Left lung (tissue), 10 donors: ENCODE results near the gene GABPB2. TPM values are rescaled to one million over a fixed set of nuclear protein-coding genes. Genes with fewer than 3 reads are reported as not detected.
A peak's percentile ranks its signal among the peaks of the same experiment; 100 is the strongest.

Experiments used
- ATAC-seq: fragments of 200-7000 bp; cut with Tn5 transposase; one replicate; pipeline ENCODE4 v1.9.1; 2020; ENCODE audit warnings: moderate library complexity
- DNase-seq, 4 donors: peaks; one replicate each; pipeline ENCODE4 v3.0.0-alpha.2; 2013 to 2020
- H3K27ac ChIP-seq, 2 donors: fragments of 200-600 bp; sonication (generic) in 1 of 2; one replicate each; pipeline versions ENCODE4 v1.5.0 to v1.8.0; 2020 to 2021
- H3K27me3 ChIP-seq, 2 donors: fragments of 200-600 bp; sonication (generic) in 1 of 2; one replicate each; pipeline versions ENCODE4 v1.5.0 to v1.8.0; 2020 to 2021
- H3K36me3 ChIP-seq, 2 donors: fragments of 200-600 bp; sonication (generic) in 1 of 2; one replicate each; pipeline versions ENCODE4 v1.5.0 to v1.8.0; 2020 to 2021
- H3K4me1 ChIP-seq, 2 donors: fragments of 200-600 bp; one replicate each; pipeline ENCODE4 v1.8.0; 2021
- H3K4me3 ChIP-seq, 2 donors: fragments of 200-600 bp; sonication (generic) in 1 of 2; one replicate each; pipeline versions ENCODE4 v1.5.0 to v1.8.0; 2020 to 2021; ENCODE audit warnings: mild to moderate bottlenecking in 1 of 2
- H3K9me3 ChIP-seq, 2 donors: fragments of 200-600 bp; sonication (generic) in 1 of 2; one replicate each; pipeline versions ENCODE4 v1.5.0 to v1.8.0; 2020 to 2021
- intact Hi-C, 2 donors: fragments of 100-400 bp; cut with DNase I; formaldehyde crosslinking; loops; one replicate each; pipeline versions ENCODE4 v1.11.2 to v1.14.2; 2022
- polyA plus RNA-seq, 6 donors: library from polyadenylated mRNA; unstranded; fragments of 120-200 nt; gene quantifications; one replicate each; pipeline ENCODE4 v1.2.1, GENCODE V29; 2013; ENCODE audit not compliant: insufficient read length in 6 of 6
- total RNA-seq, 2 donors: library from RNA; stranded (reverse); fragmentation: NEBNext Ultra II Directional; extraction: Animal tissue kit (Norgen Biotek cat#: 25700); gene quantifications; one replicate each; pipeline ENCODE4 v1.2.1, GENCODE V29; 2021
- TF ChIP-seq, protein P1 (sequence below), 2 donors: fragments of 200-600 bp; sonication (generic) in 1 of 2; IDR thresholded peaks; one replicate each; pipeline versions ENCODE4 v1.5.0 to v1.8.0; 2021; ENCODE audit warnings: antibody characterized with exemption in 2 of 2
- donor health status: DM: no; HTN: yes; CAD: no.
- donor health status: DM: no; HTN: no; CAD: no.

GABPB2 gene
- total and polyA plus RNA-seq, 8 donors = 10.6 to 13.5 (median 12.8) TPM

DNA sequence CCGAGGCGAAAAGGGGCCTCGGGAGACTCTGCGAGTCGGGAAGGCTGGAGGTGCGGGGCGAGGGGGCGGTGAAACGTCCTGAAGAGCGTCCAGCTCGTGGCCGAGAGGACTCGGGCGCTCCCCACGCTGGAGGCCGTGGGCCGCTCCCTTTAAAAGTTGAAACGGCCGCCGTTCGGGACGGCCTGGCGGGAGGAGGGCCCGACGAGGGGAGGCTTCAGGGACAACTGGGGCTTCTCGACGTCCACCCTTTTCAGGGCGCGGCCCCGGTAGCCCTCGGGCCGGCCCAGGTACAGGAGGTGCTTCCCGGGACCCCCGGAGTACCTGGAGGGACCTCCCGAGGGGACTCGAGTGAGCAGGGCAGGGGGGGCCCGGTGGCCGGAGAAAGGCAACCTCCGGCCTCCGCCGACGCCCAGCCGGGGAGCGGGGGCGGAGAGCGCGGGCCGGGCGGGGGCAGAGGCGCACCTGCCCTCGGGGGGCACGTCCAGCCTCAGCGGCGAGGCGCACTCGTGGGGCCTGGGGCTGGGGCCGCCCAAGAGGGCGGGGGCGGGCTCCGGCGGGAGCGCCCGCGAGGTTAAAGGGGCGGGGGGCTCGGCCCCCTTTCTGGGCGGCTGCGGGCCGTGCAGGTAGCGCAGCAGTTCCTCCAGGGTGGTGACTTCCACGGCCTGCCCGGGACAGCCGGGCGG lies 61.9 kb downstream of the GABPB2 start:
- no peak for ATAC-seq

DNA sequence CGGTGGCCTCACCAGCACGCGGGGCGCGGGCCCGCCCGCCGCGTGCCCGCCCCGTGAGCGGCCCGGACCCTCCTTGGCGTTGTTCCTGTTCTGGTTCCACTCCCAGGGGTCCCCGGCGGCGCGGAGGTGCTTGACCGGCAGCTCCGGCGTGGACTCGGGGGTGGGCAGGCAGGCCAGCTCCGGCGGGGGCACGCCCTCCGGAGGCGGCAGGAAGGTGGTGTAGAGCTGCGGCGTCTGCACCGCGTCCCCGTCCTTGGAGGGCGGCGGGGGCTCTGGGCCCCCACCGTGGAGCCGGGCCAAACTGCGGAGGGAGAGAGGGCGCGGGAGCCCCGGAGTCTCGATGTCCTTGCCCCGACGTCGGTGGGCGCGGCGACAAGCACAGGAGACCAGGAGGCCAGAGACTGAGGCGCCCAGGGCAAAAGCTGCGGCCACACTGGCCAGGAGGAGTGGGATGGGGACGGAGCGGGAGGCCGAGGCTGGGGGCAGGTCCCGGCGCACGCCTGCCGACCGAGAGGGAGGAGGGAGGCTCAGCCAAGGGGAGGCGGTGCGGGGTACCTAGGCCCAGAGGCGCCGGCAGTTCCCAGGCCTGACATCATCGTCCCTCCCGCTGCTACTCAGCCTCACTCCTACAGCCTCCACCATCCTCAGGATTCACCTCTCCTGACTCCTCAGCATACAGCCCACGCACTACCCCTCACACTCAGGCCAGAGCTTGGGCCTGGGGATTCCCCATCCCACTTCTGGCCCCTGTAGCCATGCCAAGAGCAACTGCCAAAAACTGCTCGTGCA lies 62.7 kb downstream of the GABPB2 start:
- H3K4me3 ChIP-seq = no peak overlapping the region
- no peaks in the 10 kb centered on the region for H3K9me3 ChIP-seq
- intact Hi-C loops = no loop called here
- peaks cover 0 to 16% of the 10 kb centered on the region in 2 donors for H3K4me1 ChIP-seq
- no peak overlapping the region for H3K27ac ChIP-seq
- TF ChIP-seq, protein P1, sequence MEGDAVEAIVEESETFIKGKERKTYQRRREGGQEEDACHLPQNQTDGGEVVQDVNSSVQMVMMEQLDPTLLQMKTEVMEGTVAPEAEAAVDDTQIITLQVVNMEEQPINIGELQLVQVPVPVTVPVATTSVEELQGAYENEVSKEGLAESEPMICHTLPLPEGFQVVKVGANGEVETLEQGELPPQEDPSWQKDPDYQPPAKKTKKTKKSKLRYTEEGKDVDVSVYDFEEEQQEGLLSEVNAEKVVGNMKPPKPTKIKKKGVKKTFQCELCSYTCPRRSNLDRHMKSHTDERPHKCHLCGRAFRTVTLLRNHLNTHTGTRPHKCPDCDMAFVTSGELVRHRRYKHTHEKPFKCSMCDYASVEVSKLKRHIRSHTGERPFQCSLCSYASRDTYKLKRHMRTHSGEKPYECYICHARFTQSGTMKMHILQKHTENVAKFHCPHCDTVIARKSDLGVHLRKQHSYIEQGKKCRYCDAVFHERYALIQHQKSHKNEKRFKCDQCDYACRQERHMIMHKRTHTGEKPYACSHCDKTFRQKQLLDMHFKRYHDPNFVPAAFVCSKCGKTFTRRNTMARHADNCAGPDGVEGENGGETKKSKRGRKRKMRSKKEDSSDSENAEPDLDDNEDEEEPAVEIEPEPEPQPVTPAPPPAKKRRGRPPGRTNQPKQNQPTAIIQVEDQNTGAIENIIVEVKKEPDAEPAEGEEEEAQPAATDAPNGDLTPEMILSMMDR (IDR thresholded peaks at IDR 0.05) = no peak
- H3K27me3 ChIP-seq = peaks cover 0 to 26% of the 10 kb centered on the region in 2 donors
- no peak for DNase-seq
- H3K36me3 ChIP-seq = no peaks in the 10 kb centered on the region
- ATAC-seq = no peak

More for the DNA sequence above, 61.9 kb downstream of the GABPB2 start:
- no peak overlapping the region for H3K27ac ChIP-seq
- H3K9me3 ChIP-seq = no peaks in the 10 kb centered on the region
- TF ChIP-seq, protein P1 (IDR thresholded peaks at IDR 0.05) = no peak
- intact Hi-C loops = no loop called here
- no peaks in the 10 kb centered on the region for H3K36me3 ChIP-seq
- DNase-seq = no peak
- peak overlapping the region in 1 of 2 donors; percentile 39 for H3K4me3 ChIP-seq
- H3K4me1 ChIP-seq = peaks cover 0 to 16% of the 10 kb centered on the region in 2 donors
- peaks cover 0 to 26% of the 10 kb centered on the region in 2 donors for H3K27me3 ChIP-seq

GRCh38 chr1:151134396-151134795 lies 63.8 kb downstream of the GABPB2 start:
- Histone ChIP-seq H3K36me3 (no peaks in the 10 kb centered on the region), H3K27me3 (peaks cover 0 to 26% of the 10 kb centered on the region in 2 donors), H3K27ac (no peak overlapping the region), H3K4me1 (peaks cover 0 to 16% of the 10 kb centered on the region in 2 donors), H3K4me3 (no peak overlapping the region), H3K9me3 (no peaks in the 10 kb centered on the region)
- TF ChIP-seq, protein P1 (IDR thresholded peaks at IDR 0.05) = no peak
- ATAC-seq (no peak), DNase-seq (no peak)
- intact Hi-C loops = no loop called here

GRCh38 chr1:151134991-151135390 lies 64.4 kb downstream of the GABPB2 start:
- Histone ChIP-seq H3K4me3 (no peak overlapping the region), H3K27ac (no peak overlapping the region), H3K9me3 (no peaks in the 10 kb centered on the region), H3K4me1 (peaks cover 0 to 16% of the 10 kb centered on the region in 2 donors), H3K36me3 (no peaks in the 10 kb centered on the region), H3K27me3 (peaks cover 0 to 26% of the 10 kb centered on the region in 2 donors)
- intact Hi-C loops = no loop called here
- ATAC-seq (no peak), DNase-seq (no peak)
- TF ChIP-seq, protein P1 (IDR thresholded peaks at IDR 0.05) = no peak
